OCI-LY7 (cell line): ENCODE results near the gene GALNT2. TPM values are rescaled to one million over a fixed set of nuclear protein-coding genes. Genes with fewer than 3 reads are reported as not detected.

Source experiments
- BruUV-seq: library from RNA; stranded (reverse); fragments of 400-500 nt; replicated peaks from 2 replicates; lab custom pipeline; 2021; lab: Mats Ljungman, UMichigan
- CTCF ChIA-PET: fragments of 300-600 bp; sonication (Branson Sonifier 250); formaldehyde crosslinking; loops from one replicate; lab custom pipeline; 2022; ENCODE audit warnings: antibody characterized with exemption; ENCODE audit not compliant: unreplicated experiment; lab: Charles Lee
- POLR2A ChIA-PET: fragments of 300-600 bp; sonication (Branson Sonifier 250); formaldehyde crosslinking; loops from one replicate; lab custom pipeline; 2022; ENCODE audit warnings: antibody characterized with exemption; lab: Charles Lee
- DNase-seq: peaks from one replicate; pipeline ENCODE4 v3.0.0-alpha.2; 2015; ENCODE audit warnings: low spot score
- H2AFZ ChIP-seq: fragments of 200-600 bp; sonication (generic), shearing (Covaris generic); 2 replicates; pipeline ENCODE4 v1.6.1; 2014; ENCODE audit warnings: mild to moderate bottlenecking, antibody characterized with exemption, low read length, moderate library complexity
- H3K27ac ChIP-seq: fragments of 200-600 bp; sonication (generic); 2 replicates; pipeline ENCODE4 v1.5.1; 2014; ENCODE audit warnings: mixed run types, low read depth, mild to moderate bottlenecking, moderate library complexity, low read length, inconsistent platforms; ENCODE audit not compliant: poor library complexity, severe bottlenecking
- H3K36me3 ChIP-seq: fragments of 200-600 bp; sonication (generic); 2 replicates; pipeline ENCODE4 v1.6.1; 2014; ENCODE audit warnings: mild to moderate bottlenecking, antibody characterized with exemption, low read length, moderate library complexity, mixed read lengths; ENCODE audit not compliant: insufficient read depth
- H3K4me1 ChIP-seq: fragments of 200-600 bp; sonication (generic); 2 replicates; pipeline ENCODE4 v1.5.1; 2014; ENCODE audit warnings: mild to moderate bottlenecking, low read length; ENCODE audit not compliant: insufficient read depth, poor library complexity, severe bottlenecking
- H3K4me2 ChIP-seq: fragments of 200-600 bp; sonication (generic); 2 replicates; pipeline ENCODE4 v1.6.1; 2014; ENCODE audit warnings: mild to moderate bottlenecking, low read length
- H3K4me3 ChIP-seq: fragments of 200-600 bp; sonication (generic); 2 replicates; pipeline ENCODE4 v1.5.1; 2014; ENCODE audit warnings: mild to moderate bottlenecking, low read depth, low read length; ENCODE audit not compliant: poor library complexity, severe bottlenecking
- H3K79me2 ChIP-seq: fragments of 200-600 bp; sonication (generic); 2 replicates; pipeline ENCODE4 v1.6.1; 2016; ENCODE audit warnings: low read depth, mild to moderate bottlenecking, low read length, moderate library complexity, mixed read lengths; ENCODE audit not compliant: insufficient read depth
- H3K9me2 ChIP-seq: fragments of 200-600 bp; sonication (generic); 2 replicates; pipeline ENCODE4 v1.6.1; 2016; ENCODE audit warnings: mild to moderate bottlenecking, low read length, mixed read lengths; ENCODE audit not compliant: insufficient read depth
- H3K9me3 ChIP-seq: fragments of 200-600 bp; sonication (generic); 2 replicates; pipeline ENCODE4 v1.6.1; 2014; ENCODE audit warnings: mild to moderate bottlenecking, mixed run types, low read length, mixed read lengths
- H4K20me1 ChIP-seq: fragments of 200-600 bp; sonication (generic); 2 replicates; pipeline ENCODE4 v1.6.1; 2014; ENCODE audit warnings: mild to moderate bottlenecking, antibody characterized with exemption, low read length, moderate library complexity, mixed read lengths; ENCODE audit not compliant: insufficient read depth
- CTCF ChIP-seq: fragments of 200-600 bp; sonication (generic); conservative IDR thresholded peaks from 2 replicates; pipeline ENCODE4 v1.5.1; 2014; ENCODE audit warnings: mild to moderate bottlenecking, antibody characterized with exemption, low read length, moderate library complexity, mixed read lengths
- EZH2phosphoT487 ChIP-seq: fragments of 200-600 bp; sonication (generic); IDR thresholded peaks from 2 replicates; pipeline ENCODE4 v1.6.1; 2018; ENCODE audit warnings: low read depth, borderline replicate concordance, mild to moderate bottlenecking, mixed run types, antibody characterized with exemption, low read length, moderate library complexity, mixed read lengths
- intact Hi-C: fragments of 100-400 bp; cut with micrococcal nuclease; formaldehyde crosslinking; loops from one replicate; pipeline ENCODE4 v1.10.0; 2022; ENCODE audit not compliant: unreplicated experiment
- total RNA-seq, 2 experiments: library from RNA; depleted of rRNA in 1 of 2; stranded (reverse); fragments of >200 nt in 1 of 2; shearing (Covaris generic) in 1 of 2; gene quantifications; 2 replicates each; pipeline ENCODE4 v1.2.3, GENCODE V29; 2014 to 2022

Gene GALNT2
- total RNA-seq, 2 experiments from 2014 or later, result 29.9 to 67.3 TPM

GRCh38 chr1:230068952-230069684 lies 2.1 kb downstream of the GALNT2 start:
- Histone ChIP-seq H3K9me2 (no peaks in the 10 kb centered on the region), H4K20me1 (peaks cover 23% of the 10 kb centered on the region), H3K9me3 (0 out of 2 replicates have a peak, but pooled peaks cover 10% of the 10 kb centered on the region), H3K4me3 (peak overlapping the region; percentile 92), H3K36me3 (no peaks in the 10 kb centered on the region), H3K4me1 (peaks cover 26% of the 10 kb centered on the region), H3K4me2 (peak overlapping the region; percentile 85), H3K27ac (no peak overlapping the region), H2AFZ (no peak overlapping the region), H3K79me2 (peaks cover 44% of the 10 kb centered on the region)
- intact Hi-C loops, result loop anchor here (2.0 to 5.0 kb wide), 2 partner anchors 98 to 510 kb away; partner anchors contain the start of gene ABCB10
- ChIA-PET CTCF (interaction anchor here (0.6 kb wide), 1 partner anchor 402 kb away, joined by 3 read pairs; no protein-coding TSS in a partner anchor), POLR2A (interaction anchor here (0.7 to 0.9 kb wide), 2 partner anchors 10 to 1944 kb away, joined by 3 read pairs; no protein-coding TSS in a partner anchor)
- TSS peak; percentile 63 for BruUV-seq
- DNase-seq, result peak; percentile 19
- TF ChIP-seq CTCF (0 out of 2 replicates have a peak, but pooled peaks have one; percentile 45), EZH2phosphoT487 (no peak)

GRCh38 chr1:230069796-230070195 lies 2.8 kb downstream of the GALNT2 start:
- H3K4me3 ChIP-seq, result no peak overlapping the region
- no peaks in the 10 kb centered on the region for H3K9me2 ChIP-seq
- H3K4me1 ChIP-seq, result peaks cover 26% of the 10 kb centered on the region
- peaks cover 23% of the 10 kb centered on the region for H4K20me1 ChIP-seq
- H3K4me2 ChIP-seq, result peak overlapping the region; percentile 85
- no peak overlapping the region for H2AFZ ChIP-seq
- no TSS peak for BruUV-seq
- ChIA-PET CTCF (interaction anchor here (0.6 kb wide), 2 partner anchors 166 to 403 kb away, joined by 3 to 12 read pairs; no protein-coding TSS in a partner anchor), POLR2A (interaction anchor here (0.6 to 1.2 kb wide), 7 partner anchors 9 to 1945 kb away, joined by 3 to 6 read pairs (median 4); no protein-coding TSS in a partner anchor)
- H3K9me3 ChIP-seq, result 0 out of 2 replicates have a peak, but pooled peaks cover 4% of the 10 kb centered on the region
- peaks cover 48% of the 10 kb centered on the region for H3K79me2 ChIP-seq
- H3K27ac ChIP-seq, result no peak overlapping the region
- intact Hi-C loops, result loop anchor here (2.0 to 5.0 kb wide), 2 partner anchors 98 to 511 kb away; partner anchors contain the start of gene ABCB10
- TF ChIP-seq CTCF (no peak), EZH2phosphoT487 (no peak)
- no peak for DNase-seq
- no peaks in the 10 kb centered on the region for H3K36me3 ChIP-seq
